GM23338 (cell line): ENCODE results near the gene SPAG16. TPM values are rescaled to one million over a fixed set of nuclear protein-coding genes. Genes with fewer than 3 reads are reported as not detected.

ENCODE experiments used
- ATAC-seq: fragments of 200-7000 bp; cut with Tn5 transposase; 3 replicates; pipeline ENCODE4 v1.9.1; 2020
- DNase-seq: peaks from one replicate; pipeline ENCODE4 v3.0.0-alpha.2; 2015; ENCODE audit warnings: low spot score
- H2AFZ ChIP-seq: fragments of 200-600 bp; sonication (generic); 2 replicates; pipeline ENCODE4 v1.8.0; 2016; ENCODE audit warnings: antibody characterized with exemption, mild to moderate bottlenecking, moderate library complexity
- H3F3A ChIP-seq: fragments of 200-600 bp; sonication (generic); replicated peaks from 2 replicates; pipeline ENCODE4 v1.8.0; 2017; ENCODE audit warnings: antibody characterized with exemption, mixed run types, low read depth
- H3K27ac ChIP-seq: fragments of 200-600 bp; sonication (generic); 2 replicates; pipeline ENCODE4 v1.6.1; 2016; ENCODE audit warnings: low read depth
- H3K27me3 ChIP-seq: fragments of 200-600 bp; sonication (generic); 2 replicates; pipeline ENCODE4 v1.8.0; 2016; ENCODE audit warnings: mild to moderate bottlenecking, mixed run types, moderate library complexity; ENCODE audit not compliant: insufficient read depth
- H3K36me3 ChIP-seq: fragments of 200-600 bp; sonication (generic); 2 replicates; pipeline ENCODE4 v1.8.0; 2016; ENCODE audit warnings: mild to moderate bottlenecking; ENCODE audit not compliant: insufficient read depth
- H3K4me1 ChIP-seq: fragments of 200-600 bp; sonication (generic); 2 replicates; pipeline ENCODE4 v1.8.0; 2016; ENCODE audit warnings: mild to moderate bottlenecking, moderate library complexity; ENCODE audit not compliant: insufficient read depth
- H3K4me2 ChIP-seq: fragments of 200-600 bp; sonication (generic); 2 replicates; pipeline ENCODE4 v1.7.1; 2017; ENCODE audit warnings: mixed run types
- H3K4me3 ChIP-seq: fragments of 200-600 bp; sonication (generic); 2 replicates; pipeline ENCODE4 v1.6.1; 2016; ENCODE audit warnings: mixed run types
- H3K79me2 ChIP-seq: fragments of 200-600 bp; sonication (generic); replicated peaks from 2 replicates; pipeline ENCODE4 v1.8.0; 2017; ENCODE audit warnings: mild to moderate bottlenecking; ENCODE audit not compliant: insufficient read depth
- H3K9me2 ChIP-seq: fragments of 200-600 bp; sonication (generic); 2 replicates; pipeline ENCODE4 v1.8.0; 2017; ENCODE audit not compliant: insufficient read depth
- H4K20me1 ChIP-seq: fragments of 200-600 bp; sonication (generic); replicated peaks from 2 replicates; pipeline ENCODE4 v1.8.0; 2017; ENCODE audit warnings: mild to moderate bottlenecking; ENCODE audit not compliant: insufficient read depth
- H3K27ac Mint-ChIP-seq: 2 replicates; pipeline ENCODE4 v1.8.0; 2020; ENCODE audit warnings: inconsistent platforms, mild to moderate bottlenecking, moderate library complexity, mixed read lengths
- H3K27me3 Mint-ChIP-seq: 3 replicates; pipeline ENCODE4 v1.8.0; 2022; ENCODE audit warnings: low read depth, mild to moderate bottlenecking, moderate library complexity, mixed read lengths, inconsistent platforms; ENCODE audit not compliant: insufficient read depth, poor library complexity
- H3K36me3 Mint-ChIP-seq: 3 replicates; pipeline ENCODE4 v1.8.0; 2021; ENCODE audit warnings: low read depth, mild to moderate bottlenecking, inconsistent platforms, moderate library complexity, mixed read lengths
- H3K4me1 Mint-ChIP-seq: 3 replicates; pipeline ENCODE4 v1.8.0; 2020; ENCODE audit warnings: mild to moderate bottlenecking, inconsistent platforms, mixed read lengths
- H3K4me3 Mint-ChIP-seq: 3 replicates; pipeline ENCODE4 v1.8.0; 2021; ENCODE audit warnings: moderate library complexity, mild to moderate bottlenecking, inconsistent platforms, mixed read lengths
- H3K9me3 Mint-ChIP-seq: 3 replicates; pipeline ENCODE4 v1.8.0; 2020; ENCODE audit warnings: moderate library complexity, mild to moderate bottlenecking, inconsistent platforms, mixed read lengths
- CREB1 ChIP-seq: fragments of 250-450 bp; sonication (Bioruptor Pico); IDR thresholded peaks from 2 replicates; pipeline ENCODE4 v1.5.0; 2020; ENCODE audit warnings: low read depth, mild to moderate bottlenecking, moderate library complexity
- CTCF ChIP-seq, 2 experiments: fragments of 200-600 bp in 1 of 2; sonication (generic) in 1 of 2; conservative IDR thresholded peaks; 2 replicates each; pipeline versions ENCODE4 v1.5.1 to v1.6.1; 2016 to 2017; ENCODE audit warnings: antibody characterized with exemption in 2 of 2, low read depth in 2 of 2, mild to moderate bottlenecking in 2 of 2, moderate library complexity in 1 of 2
- EZH2phosphoT487 ChIP-seq: fragments of 200-600 bp; sonication (generic); IDR thresholded peaks from one replicate; pipeline ENCODE4 v1.8.1; 2018; ENCODE audit warnings: antibody characterized with exemption; ENCODE audit not compliant: unreplicated experiment
- JUNB ChIP-seq: IDR thresholded peaks from one replicate; pipeline ENCODE4 v1.6.1; 2016; ENCODE audit warnings: antibody characterized with exemption; ENCODE audit not compliant: unreplicated experiment
- POLR2AphosphoS5 ChIP-seq: IDR thresholded peaks from 2 replicates; pipeline ENCODE4 v1.6.1; 2016; ENCODE audit warnings: antibody characterized with exemption, low read depth
- REST ChIP-seq: IDR thresholded peaks from one replicate; pipeline ENCODE4 v1.6.1; 2018; ENCODE audit warnings: antibody characterized with exemption; ENCODE audit not compliant: unreplicated experiment
- STAT1 ChIP-seq: IDR thresholded peaks from one replicate; pipeline ENCODE4 v1.6.1; 2016; ENCODE audit warnings: antibody characterized with exemption; ENCODE audit not compliant: unreplicated experiment
- ZNF114 ChIP-seq: fragments of 250-450 bp; sonication (Bioruptor Pico); IDR thresholded peaks from 2 replicates; pipeline ENCODE4 v1.5.0; 2020; ENCODE audit warnings: mild to moderate bottlenecking, moderate library complexity
- ZNF331 ChIP-seq: fragments of 250-450 bp; sonication (Bioruptor Pico); IDR thresholded peaks from 2 replicates; pipeline ENCODE4 v1.5.0; 2020; ENCODE audit warnings: low read depth, mild to moderate bottlenecking, moderate library complexity
- polyA plus RNA-seq: library from polyadenylated mRNA; unstranded; fragments of >200 nt; fragmentation: Nextera tagmentation; extraction: Ambion mirVana; gene quantifications from 2 replicates; pipeline ENCODE4 v1.2.1, GENCODE V29; 2016
- total RNA-seq: library from RNA; depleted of rRNA; stranded (reverse); fragments of >200 nt; shearing (Covaris generic); gene quantifications from 2 replicates; pipeline ENCODE4 v1.2.3, GENCODE V29; 2014
- TF ChIP-seq, protein P1 (sequence below): IDR thresholded peaks from 2 replicates; pipeline ENCODE4 v1.6.1; 2016; ENCODE audit warnings: antibody characterized with exemption

Gene SPAG16
- total and polyA plus RNA-seq, 2 experiments from 2014 or later = 19.7 to 47.8 TPM

- TF ChIP-seq REST = no peak
- TF ChIP-seq EZH2phosphoT487 = no peak
- no peak for TF ChIP-seq ZNF331 (CRISPR knock-in tag)
- TF ChIP-seq JUNB = no peak
- TF ChIP-seq CTCF (conservative IDR thresholded peaks at IDR 0.05; ENCODE audit: low read depth in 2 of 2) = no peak
- no peak for TF ChIP-seq POLR2AphosphoS5
- TF ChIP-seq ZNF114 (CRISPR knock-in tag) = no peak
- no peak for TF ChIP-seq CREB1 (CRISPR knock-in tag)
These were observed 534.2 kb downstream of the SPAG16 start (continued) for GRCh38 chr2:213818436-213818835.

GRCh38 chr2:213834331-213834730, 550.1 kb downstream of the SPAG16 start:
- H2AFZ ChIP-seq = no peak overlapping the region
- H3K4me2 ChIP-seq = no peak overlapping the region
- no peaks in the 10 kb centered on the region for H3K36me3 Mint-ChIP-seq
- no peak overlapping the region for H3K4me3 ChIP-seq
- no peak overlapping the region for H3K27ac ChIP-seq
- peaks cover 3% of the 10 kb centered on the region; the same call in 1 of the 3 replicates for H3K9me3 Mint-ChIP-seq
- H3K4me1 Mint-ChIP-seq = no peaks in the 10 kb centered on the region
- H3K4me1 ChIP-seq = no peaks in the 10 kb centered on the region
- H4K20me1 ChIP-seq = no peaks in the 10 kb centered on the region
- H3F3A ChIP-seq = no peaks in the 10 kb centered on the region
- ATAC-seq (no peak), DNase-seq (no peak)
- no peak overlapping the region for H3K4me3 Mint-ChIP-seq
- TF ChIP-seq EZH2phosphoT487 = no peak
- no peaks in the 10 kb centered on the region for H3K9me2 ChIP-seq
- no peak overlapping the region for H3K27ac Mint-ChIP-seq
- no peaks in the 10 kb centered on the region for H3K79me2 ChIP-seq
- no peaks in the 10 kb centered on the region for H3K27me3 ChIP-seq
- no peaks in the 10 kb centered on the region for H3K27me3 Mint-ChIP-seq
- no peaks in the 10 kb centered on the region for H3K36me3 ChIP-seq

GRCh38 chr2:213834746-213835145, 550.5 kb downstream of the SPAG16 start:
- H3K27me3 Mint-ChIP-seq = no peaks in the 10 kb centered on the region
- no peaks in the 10 kb centered on the region for H3K36me3 ChIP-seq
- DNase-seq = no peak
- ATAC-seq = no peak
- no peaks in the 10 kb centered on the region for H3K36me3 Mint-ChIP-seq
- no peaks in the 10 kb centered on the region for H3K4me1 Mint-ChIP-seq
- no peaks in the 10 kb centered on the region for H4K20me1 ChIP-seq
- no peak overlapping the region for H2AFZ ChIP-seq
- no peak overlapping the region for H3K4me3 ChIP-seq
- no peaks in the 10 kb centered on the region for H3F3A ChIP-seq
- no peak overlapping the region for H3K27ac ChIP-seq
- no peaks in the 10 kb centered on the region for H3K9me3 Mint-ChIP-seq
- H3K27me3 ChIP-seq = no peaks in the 10 kb centered on the region
- H3K79me2 ChIP-seq = no peaks in the 10 kb centered on the region
- H3K4me2 ChIP-seq = no peak overlapping the region
- no peaks in the 10 kb centered on the region for H3K9me2 ChIP-seq
- H3K4me3 Mint-ChIP-seq = no peak overlapping the region
- no peak overlapping the region for H3K27ac Mint-ChIP-seq
- no peaks in the 10 kb centered on the region for H3K4me1 ChIP-seq
- TF ChIP-seq STAT1 = no peak
- TF ChIP-seq EZH2phosphoT487 = no peak
- TF ChIP-seq, protein P1, sequence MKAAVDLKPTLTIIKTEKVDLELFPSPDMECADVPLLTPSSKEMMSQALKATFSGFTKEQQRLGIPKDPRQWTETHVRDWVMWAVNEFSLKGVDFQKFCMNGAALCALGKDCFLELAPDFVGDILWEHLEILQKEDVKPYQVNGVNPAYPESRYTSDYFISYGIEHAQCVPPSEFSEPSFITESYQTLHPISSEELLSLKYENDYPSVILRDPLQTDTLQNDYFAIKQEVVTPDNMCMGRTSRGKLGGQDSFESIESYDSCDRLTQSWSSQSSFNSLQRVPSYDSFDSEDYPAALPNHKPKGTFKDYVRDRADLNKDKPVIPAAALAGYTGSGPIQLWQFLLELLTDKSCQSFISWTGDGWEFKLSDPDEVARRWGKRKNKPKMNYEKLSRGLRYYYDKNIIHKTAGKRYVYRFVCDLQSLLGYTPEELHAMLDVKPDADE = no peak
- no peak for TF ChIP-seq REST
